Measurements from ENCODE around the gene KCNH2.
A peak's percentile ranks its signal among the peaks of the same experiment; 100 is the strongest.

The KCNH2 gene

DNA sequence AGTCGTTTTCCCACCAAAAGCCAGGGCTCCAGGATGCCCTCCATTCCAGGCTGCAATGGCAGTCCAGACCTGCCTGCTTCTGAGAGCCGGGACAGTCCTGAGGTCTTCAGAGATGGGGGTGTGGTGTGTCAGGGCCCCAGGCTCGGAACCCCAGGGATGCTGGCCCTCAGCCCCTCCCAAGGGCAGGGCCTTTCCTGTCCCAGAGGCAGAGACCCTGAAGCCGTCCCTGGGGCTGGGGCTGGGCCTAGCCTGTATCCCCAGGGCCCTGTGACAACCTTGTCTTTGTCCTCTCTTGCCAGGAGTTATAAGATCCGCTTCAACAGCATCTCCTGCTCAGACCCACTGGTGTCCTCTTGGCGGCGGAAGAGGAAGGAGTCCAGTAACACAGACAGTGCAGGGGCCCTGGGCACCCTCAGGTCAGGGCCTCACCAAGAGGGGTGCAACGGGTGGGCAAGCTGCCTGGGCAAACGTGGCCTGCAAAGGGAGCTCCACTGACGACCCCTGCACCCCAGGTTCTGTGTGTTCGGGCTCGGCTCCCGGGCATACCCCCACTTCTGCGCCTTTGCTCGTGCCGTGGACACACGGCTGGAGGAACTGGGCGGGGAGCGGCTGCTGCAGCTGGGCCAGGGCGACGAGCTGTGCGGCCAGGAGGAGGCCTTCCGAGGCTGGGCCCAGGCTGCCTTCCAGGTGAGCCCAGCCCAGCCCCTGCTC lies 28.6 kb upstream of the KCNH2 start:
- ChIA-PET POLR2A (no interaction called here), CTCF (interaction anchor here (0.9 to 6.7 kb wide), 2 partner anchors 11 to 44 kb away, joined by 4 to 40 read pairs; no protein-coding TSS in a partner anchor)
- no peak for DNase-seq (ENCODE audit: extremely low spot score)
- no peak for TF ChIP-seq TARDBP (IDR thresholded peaks at IDR 0.05)
- no peak for TF ChIP-seq FOXM1 (IDR thresholded peaks at IDR 0.05; ENCODE audit: borderline replicate concordance)
- no peak for TF ChIP-seq NFRKB (IDR thresholded peaks at IDR 0.05)
- TF ChIP-seq SP1 (IDR thresholded peaks at IDR 0.05): no peak
- TF ChIP-seq HDGF (IDR thresholded peaks at IDR 0.05; ENCODE audit: borderline replicate concordance): no peak
- no peak for TF ChIP-seq LEF1 (IDR thresholded peaks at IDR 0.05; ENCODE audit: borderline replicate concordance)
- TF ChIP-seq ZNF384 (IDR thresholded peaks at IDR 0.05): no peak
- no peak for TF ChIP-seq ARNT (IDR thresholded peaks at IDR 0.05)
- TF ChIP-seq SUZ12 (IDR thresholded peaks at IDR 0.05): no peak
- TF ChIP-seq ELF4 (IDR thresholded peaks at IDR 0.05): no peak
- TF ChIP-seq CTBP1 (IDR thresholded peaks at IDR 0.05; ENCODE audit: borderline replicate concordance): no peak
- TF ChIP-seq FOXA1 (IDR thresholded peaks at IDR 0.05): no peak
- no peak for TF ChIP-seq L3MBTL2 (conservative IDR thresholded peaks at IDR 0.05)
- no peak for TF ChIP-seq BHLHE40 (IDR thresholded peaks at IDR 0.05; ENCODE audit: borderline replicate concordance)
- no peak for TF ChIP-seq FOXK2 (IDR thresholded peaks at IDR 0.05)
- TF ChIP-seq PKNOX1 (IDR thresholded peaks at IDR 0.05): no peak

DNA sequence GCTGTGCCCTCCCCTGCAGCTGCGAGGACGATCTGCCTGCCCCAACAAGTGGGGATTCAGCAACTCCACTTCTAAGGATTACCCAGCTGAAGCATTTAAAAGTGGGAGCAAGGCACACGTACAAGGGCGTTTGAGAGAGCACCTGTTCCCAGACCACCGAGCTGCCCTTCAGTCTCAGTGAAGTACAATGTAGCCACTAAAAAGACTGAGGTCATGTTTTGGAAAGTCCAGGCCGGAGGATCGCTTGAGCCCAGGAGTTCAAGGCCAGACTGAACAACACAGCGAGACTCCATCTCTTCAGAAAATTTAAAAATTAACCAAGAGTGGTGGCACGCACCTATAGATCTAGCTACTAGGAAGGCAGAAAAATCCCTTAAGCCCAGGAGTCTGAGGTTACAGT lies 27.4 kb upstream of the KCNH2 start:
- ChIA-PET POLR2A (no interaction called here), CTCF (interaction anchor here (6.7 kb wide), 1 partner anchor 12 kb away, joined by 40 read pairs; no protein-coding TSS in a partner anchor)
- no peak for DNase-seq (ENCODE audit: extremely low spot score)
- no peak for TF ChIP-seq NFRKB (IDR thresholded peaks at IDR 0.05)
- TF ChIP-seq L3MBTL2 (conservative IDR thresholded peaks at IDR 0.05): no peak
- TF ChIP-seq LEF1 (IDR thresholded peaks at IDR 0.05; ENCODE audit: borderline replicate concordance): no peak

- TF ChIP-seq L3MBTL2 (conservative IDR thresholded peaks at IDR 0.05) (no peak), ARNT (IDR thresholded peaks at IDR 0.05) (peak; percentile 16; the same call in 1 of the 2 replicates)
- no peak for DNase-seq (ENCODE audit: extremely low spot score)
- ChIA-PET POLR2A (no interaction called here), CTCF (interaction anchor here (1.0 kb wide), 1 partner anchor 9 kb away, joined by 3 read pairs; no protein-coding TSS in a partner anchor)
These were observed 25.5 kb upstream of the KCNH2 start for GRCh38 chr7:151003572-151003971.

GRCh38 chr7:151001546-151001945 lies 23.4 kb upstream of the KCNH2 start:
- CTCF ChIA-PET: interaction anchor here (0.8 kb wide), 1 partner anchor 109 kb away, joined by 3 read pairs; no protein-coding TSS in a partner anchor

DNA sequence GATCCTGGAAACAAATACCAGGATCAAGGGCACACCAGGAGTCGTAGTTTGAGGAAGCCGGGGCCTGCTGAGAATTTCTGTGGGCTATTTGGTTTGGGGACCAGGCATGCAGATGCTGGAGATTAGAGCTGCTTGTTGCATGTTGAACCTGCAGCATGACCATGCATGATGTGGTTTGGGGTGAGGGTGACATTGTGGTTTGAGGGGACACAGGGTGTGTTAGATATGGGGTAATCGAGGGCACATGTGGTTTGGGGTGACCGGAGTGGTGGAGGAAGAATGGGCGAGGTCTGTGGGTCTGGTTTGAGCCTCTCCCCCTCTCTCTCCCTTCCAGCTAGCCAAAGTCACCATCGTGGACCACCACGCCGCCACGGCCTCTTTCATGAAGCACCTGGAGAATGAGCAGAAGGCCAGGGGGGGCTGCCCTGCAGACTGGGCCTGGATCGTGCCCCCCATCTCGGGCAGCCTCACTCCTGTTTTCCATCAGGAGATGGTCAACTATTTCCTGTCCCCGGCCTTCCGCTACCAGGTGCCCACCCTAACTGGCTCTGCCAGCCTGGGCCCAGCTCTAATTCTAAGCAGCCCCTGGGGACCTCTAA lies 22.9 kb upstream of the KCNH2 start:
- ChIA-PET POLR2A (no interaction called here), CTCF (interaction anchor here (0.8 kb wide), 1 partner anchor 109 kb away, joined by 3 read pairs; no protein-coding TSS in a partner anchor)
- TF ChIP-seq TARDBP (IDR thresholded peaks at IDR 0.05) (no peak), PKNOX1 (IDR thresholded peaks at IDR 0.05) (no peak), FOXK2 (IDR thresholded peaks at IDR 0.05) (no peak), ELF4 (IDR thresholded peaks at IDR 0.05) (no peak), HDGF (IDR thresholded peaks at IDR 0.05; ENCODE audit: borderline replicate concordance) (no peak), CTBP1 (IDR thresholded peaks at IDR 0.05; ENCODE audit: borderline replicate concordance) (no peak), ARNT (IDR thresholded peaks at IDR 0.05) (no peak), SP1 (IDR thresholded peaks at IDR 0.05) (no peak), L3MBTL2 (conservative IDR thresholded peaks at IDR 0.05) (no peak), FOXM1 (IDR thresholded peaks at IDR 0.05; ENCODE audit: borderline replicate concordance) (no peak), FOXA1 (IDR thresholded peaks at IDR 0.05) (no peak), LEF1 (IDR thresholded peaks at IDR 0.05; ENCODE audit: borderline replicate concordance) (no peak), ZNF384 (IDR thresholded peaks at IDR 0.05) (no peak), NFRKB (IDR thresholded peaks at IDR 0.05) (no peak), SUZ12 (IDR thresholded peaks at IDR 0.05) (no peak)
- DNase-seq (ENCODE audit: extremely low spot score): no peak

More at GRCh38 chr7:151001546-151001945, 23.4 kb upstream of the KCNH2 start:
- no peak for TF ChIP-seq ZNF384 (IDR thresholded peaks at IDR 0.05)
- no peak for TF ChIP-seq FOXK2 (IDR thresholded peaks at IDR 0.05)
- TF ChIP-seq SP1 (IDR thresholded peaks at IDR 0.05): no peak
- TF ChIP-seq BHLHE40 (IDR thresholded peaks at IDR 0.05; ENCODE audit: borderline replicate concordance): no peak
- TF ChIP-seq FOXA1 (IDR thresholded peaks at IDR 0.05): no peak
- TF ChIP-seq LEF1 (IDR thresholded peaks at IDR 0.05; ENCODE audit: borderline replicate concordance): no peak
- no peak for TF ChIP-seq TARDBP (IDR thresholded peaks at IDR 0.05)
- no peak for TF ChIP-seq HDGF (IDR thresholded peaks at IDR 0.05; ENCODE audit: borderline replicate concordance)
- TF ChIP-seq PKNOX1 (IDR thresholded peaks at IDR 0.05): no peak
- no peak for TF ChIP-seq NFRKB (IDR thresholded peaks at IDR 0.05)
- TF ChIP-seq ELF4 (IDR thresholded peaks at IDR 0.05): no peak
- TF ChIP-seq SUZ12 (IDR thresholded peaks at IDR 0.05): no peak
- no peak for TF ChIP-seq FOXM1 (IDR thresholded peaks at IDR 0.05; ENCODE audit: borderline replicate concordance)
- no peak for DNase-seq (ENCODE audit: extremely low spot score)
- POLR2A ChIA-PET: no interaction called here

Data from HEK293T (cell line).